22Rv1 (cell line): ENCODE measurements around the gene LAMA3.

Experiments used
- H3K27ac ChIP-seq: fragments of 450-650 bp; 2 replicates; pipeline ENCODE4 v1.5.1; 2017
- ZFX ChIP-seq: fragments of 450-650 bp; IDR thresholded peaks from 2 replicates; pipeline ENCODE4 v1.6.1; 2017; ENCODE audit warnings: antibody characterized with exemption, borderline replicate concordance
- TF ChIP-seq, protein P1 (sequence below): fragments of 450-650 bp; IDR thresholded peaks from 2 replicates; pipeline ENCODE4 v1.5.1; 2017; ENCODE audit warnings: mild to moderate bottlenecking

LAMA3 gene

DNA sequence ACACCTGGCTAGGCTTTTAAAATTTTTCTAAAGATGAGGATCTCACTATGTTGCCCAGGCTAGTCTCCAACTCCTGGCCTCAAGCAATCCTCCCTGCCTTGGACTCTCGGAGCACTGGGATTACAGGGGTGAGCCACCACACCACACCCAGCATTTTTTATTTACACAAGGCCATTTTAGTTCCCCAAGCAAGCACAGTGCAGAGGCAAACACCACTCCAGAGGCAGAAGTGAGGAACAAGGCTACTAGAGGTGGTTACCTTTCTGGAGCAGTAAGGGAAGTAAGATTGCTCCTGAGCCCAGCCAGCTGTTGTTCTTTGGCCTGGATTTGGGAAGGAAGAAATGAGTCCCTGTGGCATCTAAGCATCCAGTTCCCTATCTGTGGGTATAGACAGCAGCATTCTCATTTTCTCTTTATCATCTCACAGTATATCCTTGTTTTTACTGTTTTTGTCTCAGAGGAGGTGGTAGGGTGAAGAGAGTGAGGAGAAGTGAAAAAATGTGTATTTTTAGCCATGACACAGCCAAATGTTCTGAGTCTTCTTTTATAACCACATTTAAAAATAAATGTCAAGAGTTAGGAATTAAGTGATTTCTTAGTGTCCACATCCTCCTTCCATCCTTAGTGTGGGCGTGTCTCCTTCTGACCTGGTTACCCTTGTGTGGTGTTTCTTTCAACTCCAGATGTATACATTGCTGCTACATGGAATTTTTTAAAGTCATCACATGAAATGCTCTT is 314.8 kb downstream of the LAMA3 start:
- no peak overlapping the region for H3K27ac ChIP-seq
- no peak for TF ChIP-seq ZFX
- TF ChIP-seq, protein P1, sequence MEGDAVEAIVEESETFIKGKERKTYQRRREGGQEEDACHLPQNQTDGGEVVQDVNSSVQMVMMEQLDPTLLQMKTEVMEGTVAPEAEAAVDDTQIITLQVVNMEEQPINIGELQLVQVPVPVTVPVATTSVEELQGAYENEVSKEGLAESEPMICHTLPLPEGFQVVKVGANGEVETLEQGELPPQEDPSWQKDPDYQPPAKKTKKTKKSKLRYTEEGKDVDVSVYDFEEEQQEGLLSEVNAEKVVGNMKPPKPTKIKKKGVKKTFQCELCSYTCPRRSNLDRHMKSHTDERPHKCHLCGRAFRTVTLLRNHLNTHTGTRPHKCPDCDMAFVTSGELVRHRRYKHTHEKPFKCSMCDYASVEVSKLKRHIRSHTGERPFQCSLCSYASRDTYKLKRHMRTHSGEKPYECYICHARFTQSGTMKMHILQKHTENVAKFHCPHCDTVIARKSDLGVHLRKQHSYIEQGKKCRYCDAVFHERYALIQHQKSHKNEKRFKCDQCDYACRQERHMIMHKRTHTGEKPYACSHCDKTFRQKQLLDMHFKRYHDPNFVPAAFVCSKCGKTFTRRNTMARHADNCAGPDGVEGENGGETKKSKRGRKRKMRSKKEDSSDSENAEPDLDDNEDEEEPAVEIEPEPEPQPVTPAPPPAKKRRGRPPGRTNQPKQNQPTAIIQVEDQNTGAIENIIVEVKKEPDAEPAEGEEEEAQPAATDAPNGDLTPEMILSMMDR, result no peak
